Naive thymus-derived CD4-positive, alpha-beta T cell (primary cell): ENCODE data around the gene HSD3B2. TPM values are rescaled to one million over a fixed set of nuclear protein-coding genes. Genes with fewer than 3 reads are reported as not detected.

ENCODE experiments used
- ATAC-seq: fragments of 150-1000 bp; cut with Tn5 transposase; 2 replicates; pipeline ENCODE4 v1.10.0; 2021; ENCODE audit warnings: mild to moderate bottlenecking, moderate library complexity
- CTCF ChIA-PET: fragments of 350-600 bp; sonication (Branson Sonifier 250); formaldehyde crosslinking; loops from one replicate; lab custom pipeline; 2021; ENCODE audit warnings: antibody characterized with exemption; lab: Charles Lee
- POLR2A ChIA-PET: fragments of 350-600 bp; sonication (Branson Sonifier 250); formaldehyde crosslinking; loops from one replicate; lab custom pipeline; 2021; ENCODE audit warnings: antibody characterized with exemption, inconsistent platforms; lab: Charles Lee
- DNase-seq, 9 donors: peaks; one replicate each; pipeline versions ENCODE4 v3.0.0 to v3.0.0-alpha.2; 2020 to 2022; ENCODE audit warnings: mixed read lengths in 1 of 9
- H3K27ac ChIP-seq: one replicate; pipeline ENCODE4 v1.7.0; 2013; ENCODE audit warnings: mild to moderate bottlenecking, low read depth, low read length, moderate library complexity
- H3K27me3 ChIP-seq, 2 donors: one replicate each; pipeline ENCODE4 v1.7.0; 2013; ENCODE audit warnings: low read length in 2 of 2, mild to moderate bottlenecking in 2 of 2, moderate library complexity in 2 of 2; ENCODE audit not compliant: control insufficient read depth in 2 of 2, insufficient read depth in 2 of 2
- H3K36me3 ChIP-seq, 3 experiments: 1 replicate in 2 of 3; 2 replicates in 1 of 3; pipeline ENCODE4 v1.7.0; 2013; ENCODE audit warnings: low read length in 3 of 3, mild to moderate bottlenecking in 3 of 3, moderate library complexity in 1 of 3; ENCODE audit not compliant: insufficient read depth in 3 of 3, control insufficient read depth in 2 of 3
- H3K4me1 ChIP-seq, 2 donors: one replicate each; pipeline ENCODE4 v1.7.0; 2013; ENCODE audit warnings: low read length in 2 of 2, mild to moderate bottlenecking in 2 of 2, moderate library complexity in 1 of 2; ENCODE audit not compliant: control insufficient read depth in 2 of 2, insufficient read depth in 2 of 2
- H3K4me3 ChIP-seq: 2 replicates; pipeline ENCODE4 v1.7.0; 2013; ENCODE audit warnings: mild to moderate bottlenecking, low read length
- H3K9me3 ChIP-seq, 3 experiments: 1 replicate in 2 of 3; 2 replicates in 1 of 3; pipeline ENCODE4 v1.7.0; 2013; ENCODE audit warnings: low read length in 3 of 3; ENCODE audit not compliant: control insufficient read depth in 2 of 3
- H3K27ac Mint-ChIP-seq, 9 donors: one replicate each; pipeline ENCODE4 v1.8.0; 2020 to 2022; ENCODE audit warnings: mixed read lengths in 9 of 9, mild to moderate bottlenecking in 8 of 9, moderate library complexity in 5 of 9, inconsistent platforms in 2 of 9
- H3K27me3 Mint-ChIP-seq, 5 donors: one replicate each; pipeline ENCODE4 v1.8.0; 2021 to 2022; ENCODE audit warnings: mixed read lengths in 5 of 5, mild to moderate bottlenecking in 1 of 5
- H3K36me3 Mint-ChIP-seq, 5 donors: one replicate each; pipeline ENCODE4 v1.8.0; 2020 to 2022; ENCODE audit warnings: mixed read lengths in 5 of 5, mild to moderate bottlenecking in 3 of 5, inconsistent platforms in 1 of 5
- H3K4me1 Mint-ChIP-seq, 7 donors: one replicate each; pipeline ENCODE4 v1.8.0; 2020 to 2022; ENCODE audit warnings: mixed read lengths in 7 of 7, mild to moderate bottlenecking in 3 of 7, inconsistent platforms in 1 of 7
- H3K4me3 Mint-ChIP-seq, 10 donors: one replicate each; pipeline ENCODE4 v1.8.0; 2020 to 2022; ENCODE audit warnings: mild to moderate bottlenecking in 10 of 10, mixed read lengths in 10 of 10, moderate library complexity in 6 of 10, inconsistent platforms in 2 of 10
- H3K9me3 Mint-ChIP-seq, 11 donors: one replicate each; pipeline ENCODE4 v1.8.0; 2020 to 2022; ENCODE audit warnings: mixed read lengths in 11 of 11, mild to moderate bottlenecking in 4 of 11, inconsistent platforms in 1 of 11, moderate library complexity in 1 of 11
- intact Hi-C, 2 donors: fragments of 100-400 bp; cut with micrococcal nuclease; formaldehyde crosslinking; loops; one replicate each; pipeline ENCODE4 v1.15.1; 2023
- polyA plus RNA-seq, 2 donors: library from polyadenylated mRNA; unstranded; fragments of 300-500 nt; fragmentation: Illumina TruSeq; gene quantifications; one replicate each; pipeline ENCODE4 v1.2.3, GENCODE V29; 2021
- total RNA-seq, 6 experiments: library from RNA in 5 of 6; stranded (reverse) in 5 of 6; gene quantifications; 1 replicate in 5 of 6; 2 replicates in 1 of 6; pipeline ENCODE4 v1.2.3 and lab custom pipeline; 2021 to 2026

The HSD3B2 gene
- total and polyA plus RNA-seq, 7 experiments from 2014 or later, result not detected

DNA sequence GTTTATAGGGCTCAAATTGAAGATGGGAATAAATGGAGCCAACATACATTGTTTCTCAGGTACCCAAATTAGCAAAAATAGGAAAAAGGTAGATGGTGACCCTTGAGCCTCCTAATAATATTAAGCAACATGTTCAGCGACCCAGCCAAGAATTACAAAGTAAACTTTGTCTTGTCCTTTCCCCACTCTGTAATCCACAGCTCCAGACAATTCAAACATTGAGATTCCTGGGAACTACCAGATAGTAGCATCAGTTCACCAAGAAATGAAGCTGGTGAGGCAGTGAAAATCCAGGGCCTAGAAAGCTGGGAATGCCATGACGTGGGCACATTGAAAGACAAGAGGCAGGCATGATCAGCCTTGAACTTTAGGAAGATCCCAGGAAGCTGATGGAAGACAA is 34.6 kb upstream of the HSD3B2 start:
- intact Hi-C loops, result no loop called here
- H3K4me3 Mint-ChIP-seq, result no peak overlapping the region
- no peaks in the 10 kb centered on the region for H3K36me3 ChIP-seq
- peaks cover 0 to 7% (median 0%) of the 10 kb centered on the region in 5 donors for H3K36me3 Mint-ChIP-seq
- H3K27me3 ChIP-seq, result no peaks in the 10 kb centered on the region
- ChIA-PET POLR2A (no interaction called here), CTCF (no interaction called here)
- H3K4me3 ChIP-seq, result no peak overlapping the region
- peaks cover 2 to 32% (median 24%) of the 10 kb centered on the region in 5 donors for H3K27me3 Mint-ChIP-seq
- H3K27ac Mint-ChIP-seq, result no peak overlapping the region
- no peaks in the 10 kb centered on the region for H3K9me3 ChIP-seq
- ATAC-seq (no peak), DNase-seq (no peak)
- H3K27ac ChIP-seq, result no peak overlapping the region
- no peaks in the 10 kb centered on the region for H3K4me1 Mint-ChIP-seq
- H3K4me1 ChIP-seq, result no peaks in the 10 kb centered on the region
- peaks cover 0 to 29% (median 6%) of the 10 kb centered on the region in 11 donors for H3K9me3 Mint-ChIP-seq

DNA sequence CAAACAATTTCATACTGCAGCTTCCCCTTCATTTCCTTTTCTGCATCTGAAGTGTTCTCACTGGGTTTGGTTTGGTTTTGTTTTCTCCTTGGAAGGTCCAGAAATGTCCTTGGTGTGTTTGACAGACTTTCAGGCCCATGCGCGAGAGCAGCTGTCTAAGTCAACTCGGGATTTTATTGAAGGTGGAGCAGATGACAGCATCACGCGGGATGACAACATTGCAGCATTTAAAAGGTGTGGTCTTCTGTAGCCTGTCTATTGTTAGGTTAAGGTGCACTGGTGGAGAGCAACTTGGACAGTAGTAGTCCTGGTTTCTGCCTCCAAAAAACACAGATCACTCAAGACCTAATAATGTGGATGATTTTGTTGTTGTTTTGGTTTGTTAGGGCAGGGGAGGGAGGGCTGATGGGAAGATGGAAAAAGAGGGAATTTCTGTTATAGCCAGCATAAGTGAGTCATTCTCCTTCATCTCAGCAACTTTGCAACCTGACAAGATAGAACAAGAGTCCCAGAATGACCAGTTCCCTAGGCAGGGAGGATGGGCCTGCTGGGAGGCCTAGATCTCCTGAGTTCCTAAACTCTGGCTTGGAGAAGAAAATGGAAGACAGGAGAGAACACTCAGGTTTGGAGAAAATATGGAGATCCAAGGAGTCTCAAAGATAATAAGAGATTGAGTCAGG is 33.8 kb upstream of the HSD3B2 start:
- CTCF ChIA-PET, result no interaction called here
- no peak overlapping the region for H3K27ac ChIP-seq
- H3K27me3 ChIP-seq, result no peaks in the 10 kb centered on the region
- POLR2A ChIA-PET, result no interaction called here
- no peak overlapping the region for H3K4me3 Mint-ChIP-seq
- H3K36me3 Mint-ChIP-seq, result peaks cover 0 to 7% (median 0%) of the 10 kb centered on the region in 5 donors
- DNase-seq, result no peak
- H3K27ac Mint-ChIP-seq, result no peak overlapping the region
- no peak overlapping the region for H3K4me3 ChIP-seq
- intact Hi-C loops, result no loop called here
- H3K9me3 Mint-ChIP-seq, result peaks cover 0 to 21% (median 6%) of the 10 kb centered on the region in 11 donors
- H3K27me3 Mint-ChIP-seq, result peaks cover 0 to 35% (median 24%) of the 10 kb centered on the region in 5 donors
- no peaks in the 10 kb centered on the region for H3K4me1 Mint-ChIP-seq
- H3K4me1 ChIP-seq, result no peaks in the 10 kb centered on the region
- H3K9me3 ChIP-seq, result no peaks in the 10 kb centered on the region
- H3K36me3 ChIP-seq, result no peaks in the 10 kb centered on the region
- no peak for ATAC-seq

- CTCF ChIA-PET, result interaction anchor here (0.7 kb wide), 1 partner anchor 20 kb away, joined by 3 read pairs; no protein-coding TSS in a partner anchor
- DNase-seq, result no peak
Measured at GRCh38 chr1:119384591-119384990, 30.4 kb upstream of the HSD3B2 start.

GRCh38 chr1:119385650-119386049 is 29.3 kb upstream of the HSD3B2 start:
- Mint-ChIP-seq H3K9me3 (peaks cover 0 to 5% (median 0%) of the 10 kb centered on the region in 11 donors), H3K36me3 (peaks cover 0 to 3% (median 0%) of the 10 kb centered on the region in 5 donors), H3K4me1 (no peaks in the 10 kb centered on the region), H3K27ac (no peak overlapping the region), H3K4me3 (no peak overlapping the region), H3K27me3 (peaks cover 5 to 39% (median 11%) of the 10 kb centered on the region in 5 donors)
- Histone ChIP-seq H3K4me3 (no peak overlapping the region), H3K27me3 (no peaks in the 10 kb centered on the region), H3K9me3 (no peaks in the 10 kb centered on the region), H3K4me1 (no peaks in the 10 kb centered on the region), H3K36me3 (no peaks in the 10 kb centered on the region), H3K27ac (no peak overlapping the region)
- no peak for ATAC-seq
- DNase-seq, result no peak
- ChIA-PET POLR2A (no interaction called here), CTCF (no interaction called here)
- intact Hi-C loops, result no loop called here

More at GRCh38 chr1:119384591-119384990, 30.4 kb upstream of the HSD3B2 start:
- no peak overlapping the region for H3K27ac Mint-ChIP-seq
- no peak for ATAC-seq
- no peaks in the 10 kb centered on the region for H3K4me1 ChIP-seq
- H3K36me3 ChIP-seq, result no peaks in the 10 kb centered on the region
- H3K36me3 Mint-ChIP-seq, result peaks cover 0 to 7% (median 0%) of the 10 kb centered on the region in 5 donors
- H3K4me3 ChIP-seq, result no peak overlapping the region
- H3K4me1 Mint-ChIP-seq, result no peaks in the 10 kb centered on the region
- no peaks in the 10 kb centered on the region for H3K27me3 ChIP-seq
- peaks cover 0 to 7% (median 0%) of the 10 kb centered on the region in 11 donors for H3K9me3 Mint-ChIP-seq
- H3K27me3 Mint-ChIP-seq, result peaks cover 5 to 42% (median 14%) of the 10 kb centered on the region in 5 donors
- H3K9me3 ChIP-seq, result no peaks in the 10 kb centered on the region
- H3K4me3 Mint-ChIP-seq, result no peak overlapping the region
- POLR2A ChIA-PET, result no interaction called here
- intact Hi-C loops, result no loop called here
- H3K27ac ChIP-seq, result no peak overlapping the region

DNA sequence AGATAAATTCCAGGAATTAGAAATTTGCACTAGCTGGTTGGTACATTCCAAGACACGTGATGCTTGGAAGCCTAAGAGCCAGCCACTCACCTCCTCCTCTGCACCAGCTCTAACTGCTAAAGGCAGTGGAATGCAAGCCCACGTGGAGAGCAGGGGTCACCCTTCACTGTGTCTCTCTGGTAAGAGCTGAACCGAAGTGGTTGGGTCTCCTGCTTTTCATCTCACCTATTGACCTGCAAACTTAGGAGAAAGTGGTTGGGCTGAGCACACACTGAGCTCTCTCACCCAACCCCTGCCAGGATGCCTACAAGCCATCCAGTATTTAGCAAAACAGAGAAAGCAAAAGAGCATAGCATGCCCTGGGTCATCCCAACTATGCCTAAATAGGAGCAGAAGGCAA is 27.1 kb upstream of the HSD3B2 start:
- Histone ChIP-seq H3K4me3 (no peak overlapping the region), H3K27ac (no peak overlapping the region), H3K9me3 (no peaks in the 10 kb centered on the region), H3K27me3 (no peaks in the 10 kb centered on the region), H3K36me3 (no peaks in the 10 kb centered on the region), H3K4me1 (no peaks in the 10 kb centered on the region)
- no peak for ATAC-seq
- Mint-ChIP-seq H3K4me1 (no peaks in the 10 kb centered on the region), H3K9me3 (no peaks in the 10 kb centered on the region), H3K4me3 (no peak overlapping the region), H3K27ac (no peak overlapping the region), H3K27me3 (peaks cover 5 to 32% (median 8%) of the 10 kb centered on the region in 5 donors), H3K36me3 (no peaks in the 10 kb centered on the region)
- no peak for DNase-seq
- ChIA-PET POLR2A (no interaction called here), CTCF (no interaction called here)
- intact Hi-C loops, result no loop called here

DNA sequence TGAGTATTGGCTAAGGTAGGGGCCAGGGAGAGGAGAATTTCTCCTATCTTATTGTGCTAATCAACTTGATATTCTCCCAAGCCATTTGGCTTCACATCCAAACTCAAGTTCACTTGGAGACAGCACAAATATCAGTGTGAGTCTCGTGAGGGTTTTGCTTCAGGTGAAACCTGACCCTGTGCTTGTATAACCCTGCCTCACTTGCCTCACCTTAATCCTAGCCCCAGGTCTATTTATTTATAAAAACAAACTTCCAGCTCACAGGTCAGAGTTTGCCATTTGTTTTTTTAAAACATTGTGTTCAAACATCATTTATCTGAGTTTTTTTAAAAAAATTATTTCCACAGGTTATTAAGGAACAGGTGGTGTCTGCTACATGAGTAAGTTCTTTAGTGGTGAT is 26.5 kb upstream of the HSD3B2 start:
- intact Hi-C loops, result no loop called here
- Histone ChIP-seq H3K4me1 (no peaks in the 10 kb centered on the region), H3K4me3 (no peak overlapping the region), H3K27ac (no peak overlapping the region), H3K9me3 (no peaks in the 10 kb centered on the region), H3K27me3 (no peaks in the 10 kb centered on the region), H3K36me3 (no peaks in the 10 kb centered on the region)
- no peak overlapping the region for H3K4me3 Mint-ChIP-seq
- DNase-seq (no peak), ATAC-seq (no peak)
- no peak overlapping the region for H3K27ac Mint-ChIP-seq
- ChIA-PET CTCF (no interaction called here), POLR2A (no interaction called here)
- H3K4me1 Mint-ChIP-seq, result no peaks in the 10 kb centered on the region
- no peaks in the 10 kb centered on the region for H3K36me3 Mint-ChIP-seq
- peaks cover 5 to 35% (median 14%) of the 10 kb centered on the region in 5 donors for H3K27me3 Mint-ChIP-seq
- H3K9me3 Mint-ChIP-seq, result peaks cover 0 to 1% (median 0%) of the 10 kb centered on the region in 11 donors

DNA sequence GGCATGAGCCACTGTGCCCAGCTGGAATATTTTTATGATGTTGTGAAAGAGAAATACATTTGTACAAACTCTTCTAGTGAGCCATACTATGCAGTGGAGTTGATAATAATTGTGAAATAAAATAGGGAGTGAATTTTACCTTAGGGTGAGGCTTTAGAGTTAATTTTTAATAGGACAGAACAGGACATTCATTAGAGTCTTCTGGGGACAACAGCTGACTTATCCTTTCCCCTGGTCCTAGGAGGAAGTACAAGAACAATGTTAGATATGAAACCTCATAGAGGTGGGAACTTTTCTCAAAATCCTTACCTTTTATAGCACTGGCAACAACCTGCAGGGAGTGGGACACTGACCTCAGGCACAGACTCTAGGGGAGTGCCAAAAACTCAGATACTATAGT is 24.4 kb upstream of the HSD3B2 start:
- no peak overlapping the region for H3K4me3 Mint-ChIP-seq
- no peaks in the 10 kb centered on the region for H3K27me3 ChIP-seq
- DNase-seq (no peak), ATAC-seq (no peak)
- no peaks in the 10 kb centered on the region for H3K9me3 ChIP-seq
- intact Hi-C loops, result no loop called here
- H3K36me3 ChIP-seq, result no peaks in the 10 kb centered on the region
- H3K4me3 ChIP-seq, result no peak overlapping the region
- H3K27ac Mint-ChIP-seq, result no peak overlapping the region
- H3K4me1 ChIP-seq, result no peaks in the 10 kb centered on the region
- ChIA-PET CTCF (no interaction called here), POLR2A (no interaction called here)
- peaks cover 0 to 2% (median 0%) of the 10 kb centered on the region in 11 donors for H3K9me3 Mint-ChIP-seq
- H3K27me3 Mint-ChIP-seq, result peaks cover 6 to 42% (median 20%) of the 10 kb centered on the region in 5 donors
- no peak overlapping the region for H3K27ac ChIP-seq
- no peaks in the 10 kb centered on the region for H3K36me3 Mint-ChIP-seq
- H3K4me1 Mint-ChIP-seq, result no peaks in the 10 kb centered on the region
